GM18507 (cell line): ENCODE measurements around the gene DBH.

Experiments
- DNase-seq: peaks from one replicate; pipeline ENCODE4 v3.0.0; 2011; ENCODE audit warnings: low read depth; ENCODE audit not compliant: insufficient read length; ENCODE audit errors: extremely low spot score
- FAIRE-seq: peaks from 2 replicates; lab custom pipeline; 2011; peaks lifted over from hg19 to GRCh38; lab: Jason Lieb, UNC

The DBH gene

GRCh38 chr9:133677126-133678010, 41.2 kb downstream of the DBH start:
- FAIRE-seq = no peak
- no peak for DNase-seq

GRCh38 chr9:133679056-133679455, 42.9 kb downstream of the DBH start:
- FAIRE-seq (no peak), DNase-seq (no peak)

- DNase-seq = no peak
- FAIRE-seq = no peak
Observed at GRCh38 chr9:133679466-133680061, 43.4 kb downstream of the DBH start.

GRCh38 chr9:133680250-133680975, 44.2 kb downstream of the DBH start:
- FAIRE-seq (no peak), DNase-seq (no peak)

GRCh38 chr9:133680976-133681657, 45.0 kb downstream of the DBH start:
- FAIRE-seq = no peak
- no peak for DNase-seq

- DNase-seq (no peak), FAIRE-seq (no peak)
Observed at GRCh38 chr9:133681658-133682306, 45.6 kb downstream of the DBH start.

- FAIRE-seq = no peak
- no peak for DNase-seq
Observed at GRCh38 chr9:133682818-133683585, 46.8 kb downstream of the DBH start.

- DNase-seq (no peak), FAIRE-seq (no peak)
Observed at GRCh38 chr9:133683586-133684120, 47.5 kb downstream of the DBH start.

GRCh38 chr9:133684121-133684935, 48.2 kb downstream of the DBH start:
- FAIRE-seq = no peak
- DNase-seq = no peak

- FAIRE-seq (no peak), DNase-seq (no peak)
Observed at GRCh38 chr9:133684936-133685361, 48.8 kb downstream of the DBH start.

- no peak for FAIRE-seq
Observed at GRCh38 chr9:133685653-133686609, 49.8 kb downstream of the DBH start.

GRCh38 chr9:133686642-133687575, 50.7 kb downstream of the DBH start:
- no peak for FAIRE-seq
- DNase-seq = no peak

More at GRCh38 chr9:133685653-133686609, 49.8 kb downstream of the DBH start:
- DNase-seq = no peak

GRCh38 chr9:133687856-133688761, 51.9 kb downstream of the DBH start:
- DNase-seq = no peak
- no peak for FAIRE-seq

GRCh38 chr9:133689151-133689763, 53.1 kb downstream of the DBH start:
- DNase-seq = no peak
- no peak for FAIRE-seq
